ENCODE data around the gene HOXB4.

HOXB4 gene

DNA sequence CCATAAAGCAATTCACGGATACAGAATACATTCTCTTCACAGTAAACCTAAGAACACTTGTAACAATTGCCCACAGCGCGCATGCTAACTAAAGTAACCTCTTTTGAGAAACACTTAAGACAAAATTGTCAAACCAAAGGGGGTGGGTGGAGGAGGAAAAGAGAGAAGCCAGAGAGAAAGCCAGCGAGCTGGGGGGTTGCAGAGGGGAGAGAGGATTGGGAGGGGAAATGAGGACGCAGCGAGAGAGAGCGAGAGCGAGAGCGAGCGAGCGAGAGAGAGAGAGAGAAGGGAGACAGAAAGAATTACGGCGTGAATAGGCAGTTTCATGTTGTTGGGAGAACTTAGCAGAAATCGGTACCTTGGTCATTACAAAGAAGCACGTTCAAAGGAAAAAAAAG lies 34.3 kb upstream of the HOXB4 start:
- peak overlapping the region; percentile 1 for H3K4me3 ChIP-seq (ENCODE audit: low read depth, low read length)
- no peak for DNase-seq (ENCODE audit: low read depth)

GRCh38 chr17:48611681-48612455 lies 33.7 kb upstream of the HOXB4 start:
- H3K4me3 ChIP-seq (ENCODE audit: low read depth, low read length) = no peak overlapping the region

More for the DNA sequence above, 34.3 kb upstream of the HOXB4 start:
- TF ChIP-seq POLR2A (IDR thresholded peaks at IDR 0.05; ENCODE audit: extremely low read depth, insufficient read length) = no peak
- TF ChIP-seq, protein P1, sequence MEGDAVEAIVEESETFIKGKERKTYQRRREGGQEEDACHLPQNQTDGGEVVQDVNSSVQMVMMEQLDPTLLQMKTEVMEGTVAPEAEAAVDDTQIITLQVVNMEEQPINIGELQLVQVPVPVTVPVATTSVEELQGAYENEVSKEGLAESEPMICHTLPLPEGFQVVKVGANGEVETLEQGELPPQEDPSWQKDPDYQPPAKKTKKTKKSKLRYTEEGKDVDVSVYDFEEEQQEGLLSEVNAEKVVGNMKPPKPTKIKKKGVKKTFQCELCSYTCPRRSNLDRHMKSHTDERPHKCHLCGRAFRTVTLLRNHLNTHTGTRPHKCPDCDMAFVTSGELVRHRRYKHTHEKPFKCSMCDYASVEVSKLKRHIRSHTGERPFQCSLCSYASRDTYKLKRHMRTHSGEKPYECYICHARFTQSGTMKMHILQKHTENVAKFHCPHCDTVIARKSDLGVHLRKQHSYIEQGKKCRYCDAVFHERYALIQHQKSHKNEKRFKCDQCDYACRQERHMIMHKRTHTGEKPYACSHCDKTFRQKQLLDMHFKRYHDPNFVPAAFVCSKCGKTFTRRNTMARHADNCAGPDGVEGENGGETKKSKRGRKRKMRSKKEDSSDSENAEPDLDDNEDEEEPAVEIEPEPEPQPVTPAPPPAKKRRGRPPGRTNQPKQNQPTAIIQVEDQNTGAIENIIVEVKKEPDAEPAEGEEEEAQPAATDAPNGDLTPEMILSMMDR (IDR thresholded peaks at IDR 0.05; ENCODE audit: low read depth, low read length) = no peak
- no peak for TF ChIP-seq MYC (IDR thresholded peaks at IDR 0.05; ENCODE audit: low read depth, low read length)
- TF ChIP-seq MAX (IDR thresholded peaks at IDR 0.05; ENCODE audit: low read depth, low read length) = no peak

GRCh38 chr17:48611213-48611612 lies 33.1 kb upstream of the HOXB4 start:
- TF ChIP-seq POLR2A (IDR thresholded peaks at IDR 0.05; ENCODE audit: extremely low read depth, insufficient read length) = no peak
- TF ChIP-seq MYC (IDR thresholded peaks at IDR 0.05; ENCODE audit: low read depth, low read length) = no peak
- TF ChIP-seq, protein P1 (IDR thresholded peaks at IDR 0.05; ENCODE audit: low read depth, low read length) = no peak
- TF ChIP-seq MAX (IDR thresholded peaks at IDR 0.05; ENCODE audit: low read depth, low read length) = no peak
- DNase-seq (ENCODE audit: low read depth) = no peak
- no peak overlapping the region for H3K4me3 ChIP-seq (ENCODE audit: low read depth, low read length)

More at GRCh38 chr17:48611681-48612455, 33.7 kb upstream of the HOXB4 start:
- TF ChIP-seq, protein P1 (IDR thresholded peaks at IDR 0.05; ENCODE audit: low read depth, low read length) = no peak
- no peak for TF ChIP-seq MYC (IDR thresholded peaks at IDR 0.05; ENCODE audit: low read depth, low read length)
- TF ChIP-seq MAX (IDR thresholded peaks at IDR 0.05; ENCODE audit: low read depth, low read length) = no peak
- TF ChIP-seq POLR2A (IDR thresholded peaks at IDR 0.05; ENCODE audit: extremely low read depth, insufficient read length) = no peak
- DNase-seq (ENCODE audit: low read depth) = no peak

DNA sequence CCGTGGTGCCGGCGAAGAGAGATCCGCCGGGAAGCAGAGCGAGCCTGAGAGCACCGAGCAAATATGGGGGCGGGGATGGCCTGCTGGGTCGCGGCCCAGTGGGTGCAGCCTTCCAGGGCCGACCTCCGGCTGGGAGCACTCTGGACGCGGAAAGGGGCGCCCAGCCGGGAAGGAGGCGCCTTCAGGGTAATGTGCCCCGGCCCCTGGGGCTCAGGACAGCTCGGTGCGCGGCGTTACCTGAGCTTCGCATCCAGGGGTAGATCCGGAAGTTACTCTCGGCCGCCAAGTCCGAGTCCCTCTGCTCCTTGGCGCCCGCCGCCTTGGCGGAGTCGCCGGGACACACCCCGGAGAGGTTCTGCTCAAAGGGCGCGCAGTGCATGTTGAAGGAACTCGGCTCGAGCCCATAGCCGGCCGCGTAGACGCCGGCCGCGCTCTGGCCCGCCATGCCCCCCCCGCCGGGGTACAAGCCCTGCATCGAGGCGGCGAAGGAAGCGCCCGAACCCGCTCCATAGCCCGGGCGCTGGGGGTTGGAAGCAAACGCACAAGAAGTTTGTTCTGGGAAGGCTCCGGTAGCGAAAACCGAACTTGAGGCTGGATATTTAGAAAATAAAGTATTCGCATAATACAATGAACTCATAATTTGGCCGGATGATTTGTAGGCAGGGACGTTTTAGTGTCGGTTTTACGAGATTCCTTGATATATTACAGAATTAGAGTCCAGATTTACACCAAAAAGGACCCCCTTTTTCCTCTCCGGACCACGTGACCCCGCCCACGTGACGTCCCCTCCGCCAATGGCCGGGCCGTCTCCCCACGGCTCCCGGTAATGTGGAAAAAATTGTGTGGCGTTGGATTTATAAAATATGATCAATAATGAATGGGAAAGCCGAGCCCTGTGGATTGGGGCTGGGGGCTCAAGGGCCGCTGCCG lies 32.4 kb upstream of the HOXB4 start, which contains the start of gene HOXB7:
HOXB7 (minus strand) TSS at position 736 of the 930 bp plus-strand sequence; CDS start at position 637, 99 bp downstream.
- no peak for DNase-seq (ENCODE audit: low read depth)
- no peak within 1 kb of the TSS for H3K4me3 ChIP-seq (ENCODE audit: low read depth, low read length)
- TF ChIP-seq POLR2A (IDR thresholded peaks at IDR 0.05; ENCODE audit: extremely low read depth, insufficient read length) = no peak
- TF ChIP-seq, protein P1 (IDR thresholded peaks at IDR 0.05; ENCODE audit: low read depth, low read length) = no peak
- TF ChIP-seq MAX (IDR thresholded peaks at IDR 0.05; ENCODE audit: low read depth, low read length) = no peak
- TF ChIP-seq MYC (IDR thresholded peaks at IDR 0.05; ENCODE audit: low read depth, low read length) = no peak

DNA sequence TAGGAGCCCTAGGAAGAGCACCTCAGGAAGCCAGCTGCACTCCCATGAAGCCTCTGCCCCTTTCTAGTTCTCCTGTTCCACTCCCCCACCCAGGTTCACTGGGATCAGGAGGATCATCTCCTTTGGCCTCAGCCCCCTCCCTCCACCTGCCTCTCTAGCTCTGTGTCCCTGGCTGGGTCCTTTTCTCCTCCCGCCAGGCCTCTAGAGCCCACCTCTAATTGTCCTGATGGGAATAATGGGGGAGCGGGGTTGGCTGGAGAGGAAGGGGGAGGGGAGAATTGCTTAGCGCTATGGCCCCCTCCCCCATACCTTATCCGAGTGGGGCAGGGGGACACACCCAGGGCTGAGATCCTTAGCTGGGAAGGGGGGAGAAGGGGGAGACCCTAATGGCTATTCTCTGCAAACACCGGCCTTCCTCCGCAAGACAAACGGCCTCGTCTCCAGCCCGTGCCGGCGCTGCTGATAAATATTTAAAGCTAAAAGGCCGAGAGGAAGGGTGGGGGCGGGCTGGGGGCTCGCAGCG lies 31.7 kb upstream of the HOXB4 start:
- no peak overlapping the region for H3K4me3 ChIP-seq (ENCODE audit: low read depth, low read length)
- TF ChIP-seq, protein P1 (IDR thresholded peaks at IDR 0.05; ENCODE audit: low read depth, low read length) = no peak
- no peak for DNase-seq (ENCODE audit: low read depth)
